GM18858 (cell line): ENCODE results near the gene SLAIN1.

Experiments used
- ATAC-seq: cut with Tn5 transposase; IDR thresholded peaks from one replicate; pipeline ENCODE4 v1.9.1; 2021; ENCODE audit not compliant: unreplicated experiment

The SLAIN1 gene

GRCh38 chr13:77749344-77749880, 51.9 kb downstream of the SLAIN1 start:
- no peak for ATAC-seq

GRCh38 chr13:77751513-77752456, 54.3 kb downstream of the SLAIN1 start:
- peak; percentile 85 for ATAC-seq

GRCh38 chr13:77752512-77753069, 55.1 kb downstream of the SLAIN1 start:
- no peak for ATAC-seq

GRCh38 chr13:77760893-77761292, 63.4 kb downstream of the SLAIN1 start:
- no peak for ATAC-seq

- no peak for ATAC-seq
Observed at GRCh38 chr13:77767413-77767812, 69.9 kb downstream of the SLAIN1 start.

- ATAC-seq = no peak
Observed at GRCh38 chr13:77774181-77774580, 76.7 kb downstream of the SLAIN1 start.

GRCh38 chr13:77776704-77777103, 79.2 kb downstream of the SLAIN1 start:
- ATAC-seq = no peak

GRCh38 chr13:77779552-77780272, 82.2 kb downstream of the SLAIN1 start:
- ATAC-seq = peak; percentile 83

GRCh38 chr13:77781808-77782207, 84.3 kb downstream of the SLAIN1 start:
- ATAC-seq = no peak

- ATAC-seq = no peak
Observed at GRCh38 chr13:77784515-77784914, 87.0 kb downstream of the SLAIN1 start.

GRCh38 chr13:77786695-77787287, 89.3 kb downstream of the SLAIN1 start:
- no peak for ATAC-seq

GRCh38 chr13:77789376-77789775, 91.9 kb downstream of the SLAIN1 start:
- ATAC-seq = no peak

- no peak for ATAC-seq
Observed at GRCh38 chr13:77800219-77800618, 102.7 kb downstream of the SLAIN1 start.

- no peak for ATAC-seq
Observed at GRCh38 chr13:77806518-77806917, 109.0 kb downstream of the SLAIN1 start.

- ATAC-seq = no peak
Observed at GRCh38 chr13:77807431-77808135, 110.1 kb downstream of the SLAIN1 start.

- peak; percentile 79 for ATAC-seq
Observed at GRCh38 chr13:77810430-77810829, 112.9 kb downstream of the SLAIN1 start.

GRCh38 chr13:77810878-77811277, 113.4 kb downstream of the SLAIN1 start:
- no peak for ATAC-seq

- ATAC-seq = no peak
Observed at GRCh38 chr13:77811381-77811780, 113.9 kb downstream of the SLAIN1 start.

GRCh38 chr13:77811981-77812380, 114.5 kb downstream of the SLAIN1 start:
- ATAC-seq = no peak
